GM12874 (cell line): ENCODE results near the gene LRRC7.

ENCODE experiments used
- TF ChIP-seq, protein P1 (sequence below): IDR thresholded peaks from 2 replicates; pipeline ENCODE4 v1.5.1; 2011; ENCODE audit warnings: low read depth, mild to moderate bottlenecking, control low read depth, low read length, moderate library complexity; ENCODE audit not compliant: insufficient read depth

The LRRC7 gene

DNA sequence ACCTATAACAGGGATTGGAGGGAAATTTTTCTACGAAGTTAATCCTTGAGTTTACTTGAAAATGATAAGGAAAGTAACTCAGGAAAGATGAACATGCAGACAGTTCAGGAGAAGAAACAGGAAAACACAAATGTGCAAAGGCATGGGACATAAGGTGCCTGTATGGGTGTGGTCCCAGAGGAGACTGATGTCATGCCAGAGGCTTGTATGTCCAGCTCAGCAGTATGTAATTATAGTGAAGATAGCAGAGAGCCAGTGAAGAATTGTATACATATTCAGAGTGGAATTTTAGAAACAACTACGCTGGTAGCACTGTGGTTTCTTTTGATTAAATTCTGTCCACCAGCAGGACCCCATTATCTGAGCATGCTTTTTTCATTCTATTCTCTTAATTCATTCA is 179.5 kb downstream of the LRRC7 start:
- TF ChIP-seq, protein P1, sequence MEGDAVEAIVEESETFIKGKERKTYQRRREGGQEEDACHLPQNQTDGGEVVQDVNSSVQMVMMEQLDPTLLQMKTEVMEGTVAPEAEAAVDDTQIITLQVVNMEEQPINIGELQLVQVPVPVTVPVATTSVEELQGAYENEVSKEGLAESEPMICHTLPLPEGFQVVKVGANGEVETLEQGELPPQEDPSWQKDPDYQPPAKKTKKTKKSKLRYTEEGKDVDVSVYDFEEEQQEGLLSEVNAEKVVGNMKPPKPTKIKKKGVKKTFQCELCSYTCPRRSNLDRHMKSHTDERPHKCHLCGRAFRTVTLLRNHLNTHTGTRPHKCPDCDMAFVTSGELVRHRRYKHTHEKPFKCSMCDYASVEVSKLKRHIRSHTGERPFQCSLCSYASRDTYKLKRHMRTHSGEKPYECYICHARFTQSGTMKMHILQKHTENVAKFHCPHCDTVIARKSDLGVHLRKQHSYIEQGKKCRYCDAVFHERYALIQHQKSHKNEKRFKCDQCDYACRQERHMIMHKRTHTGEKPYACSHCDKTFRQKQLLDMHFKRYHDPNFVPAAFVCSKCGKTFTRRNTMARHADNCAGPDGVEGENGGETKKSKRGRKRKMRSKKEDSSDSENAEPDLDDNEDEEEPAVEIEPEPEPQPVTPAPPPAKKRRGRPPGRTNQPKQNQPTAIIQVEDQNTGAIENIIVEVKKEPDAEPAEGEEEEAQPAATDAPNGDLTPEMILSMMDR, result no peak

DNA sequence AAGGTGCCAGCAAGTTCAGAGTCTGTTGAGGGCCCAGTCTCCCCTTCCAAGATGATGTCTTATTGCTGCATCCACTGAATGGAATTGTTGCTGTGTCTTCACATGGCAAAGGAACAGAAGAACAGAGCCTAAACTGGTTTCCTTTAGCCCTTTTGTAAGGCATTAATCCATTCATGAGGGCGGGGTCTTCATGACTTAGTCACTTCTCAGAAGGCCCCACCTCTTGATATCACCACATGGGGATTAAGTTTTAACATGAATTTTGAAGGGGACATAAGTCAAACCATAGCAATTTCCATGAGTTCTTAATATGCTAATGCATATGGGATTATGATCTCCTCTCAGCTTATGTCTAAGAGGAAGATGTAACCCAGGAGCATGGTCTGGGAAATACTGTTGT is 182.9 kb downstream of the LRRC7 start:
- TF ChIP-seq, protein P1, result no peak

DNA sequence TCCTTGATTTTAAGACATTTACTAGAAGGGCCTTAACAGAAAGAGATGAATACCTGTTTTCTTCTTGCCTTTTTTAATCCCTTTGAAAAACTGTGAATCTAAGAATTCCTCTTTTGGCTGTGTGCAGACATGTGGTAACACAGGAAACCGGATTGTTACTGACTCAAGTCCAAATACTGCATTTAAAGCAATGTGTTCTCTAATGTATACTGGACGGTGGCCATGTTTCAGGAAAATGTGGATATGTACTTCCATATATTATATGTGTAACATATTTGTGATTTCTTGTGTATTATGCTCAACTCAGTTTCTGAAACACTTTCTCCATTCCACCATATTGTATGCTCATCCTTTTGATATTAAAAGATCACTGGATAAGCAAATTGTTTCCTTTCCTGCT is 185.1 kb downstream of the LRRC7 start:
- TF ChIP-seq, protein P1, result no peak

DNA sequence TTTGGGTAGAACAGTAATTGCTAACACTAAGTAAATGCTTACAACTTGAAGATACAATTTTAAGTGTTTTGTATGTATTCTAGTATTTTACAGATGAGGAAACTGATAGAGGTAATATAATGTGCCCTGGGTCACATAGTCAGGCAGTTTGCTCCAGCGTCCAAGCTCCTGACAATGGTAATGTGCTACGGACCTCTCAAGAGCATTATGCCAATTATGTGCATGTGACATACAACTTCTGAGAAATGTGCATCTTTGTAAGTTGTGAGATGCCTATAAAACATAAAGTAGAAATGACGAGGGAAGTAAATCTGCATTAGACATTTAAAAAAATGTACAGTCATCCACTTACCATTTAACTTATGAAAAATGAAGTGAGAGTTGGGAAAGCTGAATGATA is 186.8 kb downstream of the LRRC7 start:
- TF ChIP-seq, protein P1, result no peak

DNA sequence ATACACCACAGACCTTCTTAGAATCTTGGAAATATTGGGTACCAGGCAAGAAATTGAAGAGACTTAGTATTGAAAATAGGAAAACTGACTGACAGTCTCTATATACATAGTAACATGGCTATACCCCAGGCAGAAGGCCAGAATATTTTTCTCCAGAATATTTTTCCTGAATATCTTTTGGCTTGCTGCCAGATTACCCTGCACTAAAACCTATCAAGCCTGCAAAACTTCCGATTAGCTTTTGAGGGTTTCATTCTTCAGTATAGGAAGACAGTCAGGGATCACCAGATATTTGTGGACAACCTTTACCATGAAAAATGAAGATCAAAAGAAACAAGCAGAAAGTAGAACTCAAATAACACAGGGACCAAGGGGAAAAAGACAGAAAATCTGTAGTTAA is 187.9 kb downstream of the LRRC7 start:
- TF ChIP-seq, protein P1, result no peak

DNA sequence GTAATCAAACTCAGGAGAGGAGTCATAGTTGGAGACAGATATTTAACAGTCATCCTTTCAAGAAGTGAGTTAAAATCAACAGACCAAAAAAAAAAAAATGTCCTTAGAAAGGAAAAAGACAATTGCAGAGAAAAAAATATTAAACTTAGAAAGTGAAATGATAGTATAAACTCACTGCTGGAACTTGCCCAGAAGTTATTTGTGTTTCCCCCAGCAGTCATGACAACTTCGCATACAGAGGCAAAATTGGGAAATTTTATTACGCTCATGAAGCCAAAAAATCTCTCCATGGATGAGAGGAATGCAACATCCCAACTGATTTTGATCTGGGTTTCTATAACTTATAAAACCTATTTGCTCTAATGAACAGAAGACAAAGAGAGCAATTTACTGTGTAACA is 198.2 kb downstream of the LRRC7 start:
- TF ChIP-seq, protein P1, result no peak

DNA sequence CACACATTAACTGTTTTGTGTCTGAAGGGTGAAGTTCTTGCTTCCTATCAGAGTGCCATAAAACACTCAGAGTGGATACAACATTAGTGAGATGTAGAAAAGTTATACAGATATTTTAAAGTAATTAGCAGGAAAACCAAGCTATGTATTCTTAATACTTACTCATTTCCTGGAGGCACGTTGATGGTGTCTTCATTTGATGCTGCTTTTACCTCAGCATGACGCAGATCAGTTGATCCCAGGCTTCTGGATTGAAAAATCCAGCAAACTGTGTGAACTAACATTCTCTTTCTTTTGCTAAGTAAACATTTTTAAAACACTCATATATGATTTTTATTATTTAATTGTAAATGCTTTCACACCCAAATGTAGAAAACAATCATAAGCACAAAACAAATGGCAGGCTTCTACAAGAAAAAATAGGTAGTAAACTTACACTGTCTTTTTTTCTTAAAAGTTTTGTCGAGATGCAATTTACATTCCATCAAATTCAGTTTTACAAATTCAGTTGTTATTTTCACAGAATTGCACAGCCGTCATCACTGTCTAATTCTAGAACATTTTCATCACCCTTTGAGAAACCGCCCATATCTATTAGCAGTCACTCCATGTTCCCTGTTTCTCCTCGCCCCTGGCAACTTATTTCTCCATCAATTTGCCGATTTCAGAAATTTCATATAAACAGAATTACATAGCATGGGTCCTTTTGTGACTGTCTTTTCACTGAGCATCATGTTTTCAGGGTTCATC is 198.9 kb downstream of the LRRC7 start:
- TF ChIP-seq, protein P1, result no peak
